ENCODE results near the gene SIGLEC1.

DNA sequence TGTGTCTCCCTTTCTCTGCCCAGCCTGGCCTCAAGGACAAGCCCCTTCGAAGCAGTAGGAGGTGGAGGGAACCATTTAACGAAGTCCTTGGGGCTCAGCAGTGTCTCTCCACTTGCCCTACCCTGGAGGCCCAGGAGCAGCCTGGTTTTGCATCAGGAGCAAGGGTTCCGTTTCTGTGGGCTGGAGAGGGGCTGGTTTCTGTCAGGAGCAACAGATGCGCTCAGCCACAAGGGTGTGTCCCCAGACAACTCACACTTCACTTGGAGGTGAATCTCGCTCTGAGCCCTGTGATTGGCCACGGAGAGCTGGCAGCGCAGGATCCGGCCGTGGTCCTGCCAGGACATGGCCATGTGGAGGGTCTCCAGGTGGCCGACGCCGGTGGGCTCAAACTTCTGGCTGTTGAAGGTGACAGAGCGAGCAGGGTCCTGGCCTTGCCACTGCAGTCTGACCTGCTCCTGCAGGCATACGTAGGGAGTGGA, 6.9 kb downstream of the SIGLEC1 start:
- TF ChIP-seq, protein P1, sequence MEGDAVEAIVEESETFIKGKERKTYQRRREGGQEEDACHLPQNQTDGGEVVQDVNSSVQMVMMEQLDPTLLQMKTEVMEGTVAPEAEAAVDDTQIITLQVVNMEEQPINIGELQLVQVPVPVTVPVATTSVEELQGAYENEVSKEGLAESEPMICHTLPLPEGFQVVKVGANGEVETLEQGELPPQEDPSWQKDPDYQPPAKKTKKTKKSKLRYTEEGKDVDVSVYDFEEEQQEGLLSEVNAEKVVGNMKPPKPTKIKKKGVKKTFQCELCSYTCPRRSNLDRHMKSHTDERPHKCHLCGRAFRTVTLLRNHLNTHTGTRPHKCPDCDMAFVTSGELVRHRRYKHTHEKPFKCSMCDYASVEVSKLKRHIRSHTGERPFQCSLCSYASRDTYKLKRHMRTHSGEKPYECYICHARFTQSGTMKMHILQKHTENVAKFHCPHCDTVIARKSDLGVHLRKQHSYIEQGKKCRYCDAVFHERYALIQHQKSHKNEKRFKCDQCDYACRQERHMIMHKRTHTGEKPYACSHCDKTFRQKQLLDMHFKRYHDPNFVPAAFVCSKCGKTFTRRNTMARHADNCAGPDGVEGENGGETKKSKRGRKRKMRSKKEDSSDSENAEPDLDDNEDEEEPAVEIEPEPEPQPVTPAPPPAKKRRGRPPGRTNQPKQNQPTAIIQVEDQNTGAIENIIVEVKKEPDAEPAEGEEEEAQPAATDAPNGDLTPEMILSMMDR (IDR thresholded peaks at IDR 0.05; ENCODE audit: low read depth, low read length) = no peak
- no peak for TF ChIP-seq EZH2phosphoT487 (IDR thresholded peaks at IDR 0.05; ENCODE audit: low read depth)
